HCT116 (cell line): ENCODE results near the gene AFDN. TPM values are rescaled to one million over a fixed set of nuclear protein-coding genes. Genes with fewer than 3 reads are reported as not detected.

ENCODE experiments used
- ATAC-seq: fragments of 200-7000 bp; cut with Tn5 transposase; 2 replicates; pipeline ENCODE4 v1.9.1; 2020; ENCODE audit warnings: mild to moderate bottlenecking, moderate library complexity
- BruUV-seq: library from RNA; stranded (reverse); fragments of 400-500 nt; replicated peaks from 2 replicates; lab custom pipeline; 2021; lab: Mats Ljungman, UMichigan
- CTCF ChIA-PET: fragments of 300-600 bp; sonication (Branson Sonifier 250); formaldehyde crosslinking; loops from one replicate; lab custom pipeline; 2021; ENCODE audit warnings: antibody characterized with exemption; lab: Charles Lee
- POLR2A ChIA-PET: fragments of 300-600, 350-600 bp; sonication (Branson Sonifier 250); formaldehyde crosslinking; loops from one replicate; lab custom pipeline; 2021; ENCODE audit warnings: antibody characterized with exemption; lab: Charles Lee
- RAD21 ChIA-PET, 2 experiments: fragments of 300-600 bp; sonication (Branson Sonifier 250); formaldehyde crosslinking; loops; one replicate each; lab custom pipeline; 2023; ENCODE audit warnings: low total read pairs in 2 of 2; ENCODE audit not compliant: uncharacterized antibody in 2 of 2, unreplicated experiment in 2 of 2, low non-redundant PET in 1 of 2; lab: Charles Lee
- DNase-seq: peaks from one replicate; pipeline ENCODE4 v3.0.0-alpha.2; 2010; ENCODE audit warnings: low read depth, low spot score
- H2AFZ ChIP-seq: fragments of 200-600 bp; shearing (Covaris generic), sonication (generic); 2 replicates; pipeline ENCODE4 v1.6.1; 2017; ENCODE audit warnings: low read depth, mixed run types, mixed read lengths, antibody characterized with exemption, low read length; ENCODE audit not compliant: poor library complexity, severe bottlenecking
- H3K27ac ChIP-seq: 2 replicates; pipeline ENCODE4 v1.5.1; 2012; ENCODE audit warnings: low read depth, low read length
- H3K27me3 ChIP-seq: fragments of 200-600 bp; sonication (generic); 2 replicates; pipeline ENCODE4 v1.6.1; 2016; ENCODE audit warnings: mixed run types, low read length, mixed read lengths; ENCODE audit not compliant: insufficient read depth
- H3K36me3 ChIP-seq, 2 experiments: fragments of 200-500 bp in 1 of 2; fragments of 200-600 bp in 1 of 2; sonication (Bioruptor generic) in 1 of 2; sonication (generic) in 1 of 2; 2 replicates each; pipeline versions ENCODE4 v1.5.1 to v1.6.1; 2014 to 2016; ENCODE audit warnings: low read length in 2 of 2, inconsistent platforms in 1 of 2, mixed read lengths in 1 of 2, mixed run types in 1 of 2; ENCODE audit not compliant: insufficient read depth in 2 of 2, control insufficient read depth in 1 of 2
- H3K4me1 ChIP-seq, 2 experiments: fragments of 200-600 bp in 1 of 2; sonication (generic) in 1 of 2; 2 replicates each; pipeline versions ENCODE4 v1.5.1 to v1.6.1; 2012 to 2017; ENCODE audit warnings: low read length in 2 of 2, inconsistent platforms in 1 of 2, mild to moderate bottlenecking in 1 of 2, mixed read lengths in 1 of 2, mixed run types in 1 of 2, moderate library complexity in 1 of 2; ENCODE audit not compliant: insufficient read depth in 2 of 2, control insufficient read depth in 1 of 2
- H3K4me2 ChIP-seq: fragments of 200-600 bp; sonication (generic); 2 replicates; pipeline ENCODE4 v1.6.1; 2017; ENCODE audit warnings: mixed run types, low read length, mixed read lengths
- H3K4me3 ChIP-seq, 2 experiments: fragments of 200-600 bp in 1 of 2; sonication (generic) in 1 of 2; replicated peaks in 1 of 2; 2 replicates each; pipeline ENCODE4 v1.5.1; 2011 to 2016; ENCODE audit warnings: low read length in 2 of 2, control low read depth in 1 of 2, low read depth in 1 of 2, mild to moderate bottlenecking in 1 of 2, mixed read lengths in 1 of 2, mixed run types in 1 of 2
- H3K79me2 ChIP-seq: fragments of 200-600 bp; sonication (generic); 2 replicates; pipeline ENCODE4 v1.6.1; 2017; ENCODE audit warnings: mild to moderate bottlenecking, mixed run types, low read length, moderate library complexity, mixed read lengths; ENCODE audit not compliant: insufficient read depth
- H3K9ac ChIP-seq: fragments of 200-600 bp; sonication (generic); 2 replicates; pipeline ENCODE4 v1.6.1; 2016; ENCODE audit warnings: low read length, mixed read lengths
- H3K9me2 ChIP-seq: fragments of 200-600 bp; sonication (generic), shearing (Covaris generic); 2 replicates; pipeline ENCODE4 v1.6.1; 2017; ENCODE audit warnings: mixed run types, mild to moderate bottlenecking, moderate library complexity; ENCODE audit not compliant: insufficient read depth
- H3K9me3 ChIP-seq, 2 experiments: fragments of 200-500 bp in 1 of 2; fragments of 200-600 bp in 1 of 2; sonication (Bioruptor generic) in 1 of 2; sonication (generic) in 1 of 2; 2 replicates each; pipeline ENCODE4 v1.6.1; 2014 to 2017; ENCODE audit warnings: low read length in 2 of 2, mixed read lengths in 2 of 2, inconsistent platforms in 1 of 2, low read depth in 1 of 2, mild to moderate bottlenecking in 1 of 2, mixed run types in 1 of 2, moderate library complexity in 1 of 2; ENCODE audit not compliant: control insufficient read depth in 1 of 2, insufficient read depth in 1 of 2
- H4K20me1 ChIP-seq: fragments of 200-600 bp; sonication (generic), shearing (Covaris generic); 2 replicates; pipeline ENCODE4 v1.6.1; 2017; ENCODE audit warnings: mixed run types, mild to moderate bottlenecking, moderate library complexity; ENCODE audit not compliant: insufficient read depth
- ATF3 ChIP-seq: IDR thresholded peaks from 2 replicates; pipeline ENCODE4 v1.6.1; 2012
- CEBPB ChIP-seq: IDR thresholded peaks from 2 replicates; pipeline ENCODE4 v1.6.1; 2012; ENCODE audit warnings: low read depth
- CTCF ChIP-seq, 3 experiments: fragments of 200-600 bp in 1 of 3; sonication (generic) in 1 of 3; IDR thresholded peaks in 2 of 3; conservative IDR thresholded peaks in 1 of 3; 2 replicates each; pipeline ENCODE4 v1.5.1; 2012 to 2017; ENCODE audit warnings: low read depth in 2 of 3, low read length in 2 of 3, antibody characterized with exemption in 1 of 3, borderline replicate concordance in 1 of 3, control low read depth in 1 of 3, mild to moderate bottlenecking in 1 of 3, mixed read lengths in 1 of 3, mixed run types in 1 of 3, moderate library complexity in 1 of 3; ENCODE audit not compliant: insufficient read depth in 1 of 3
- EGR1 ChIP-seq: IDR thresholded peaks from 2 replicates; pipeline ENCODE4 v1.6.1; 2012; ENCODE audit warnings: low read depth
- EZH2phosphoT487 ChIP-seq: fragments of 200-600 bp; IDR thresholded peaks from 2 replicates; pipeline ENCODE4 v1.6.1; 2018; ENCODE audit warnings: antibody characterized with exemption, borderline replicate concordance
- JUND ChIP-seq: IDR thresholded peaks from 2 replicates; pipeline ENCODE4 v1.6.1; 2012
- MAX ChIP-seq: IDR thresholded peaks from 2 replicates; pipeline ENCODE4 v1.6.1; 2012
- RAD21 ChIP-seq: IDR thresholded peaks from 2 replicates; pipeline ENCODE4 v1.6.1; 2012; ENCODE audit warnings: low read depth, mild to moderate bottlenecking
- SIN3A ChIP-seq: IDR thresholded peaks from 2 replicates; pipeline ENCODE4 v1.6.1; 2012; ENCODE audit warnings: low read depth
- SP1 ChIP-seq: IDR thresholded peaks from 2 replicates; pipeline ENCODE4 v1.6.1; 2012; ENCODE audit warnings: low read depth
- SRF ChIP-seq: IDR thresholded peaks from 2 replicates; pipeline ENCODE4 v1.6.1; 2012; ENCODE audit warnings: low read depth
- YY1 ChIP-seq: IDR thresholded peaks from 2 replicates; pipeline ENCODE4 v1.6.1; 2011; ENCODE audit warnings: low read length, low read depth, moderate library complexity, mild to moderate bottlenecking; ENCODE audit not compliant: insufficient replicate concordance; ENCODE audit errors: extremely low read depth
- ZNF274 ChIP-seq: fragments of 200-500 bp; sonication (Bioruptor generic); IDR thresholded peaks from 2 replicates; pipeline ENCODE4 v1.6.1; 2014; ENCODE audit warnings: mild to moderate bottlenecking, low read depth, low read length, inconsistent platforms
- intact Hi-C: fragments of 100-400 bp; cut with micrococcal nuclease; formaldehyde crosslinking; loops from 2 replicates; pipeline ENCODE4 v1.10.0; 2022
- total RNA-seq: library from RNA; stranded (reverse); gene quantifications from one replicate; pipeline ENCODE4 v1.2.1, GENCODE V29; 2021; ENCODE audit not compliant: unreplicated experiment
- TF ChIP-seq, protein P1 (sequence below): IDR thresholded peaks from 2 replicates; pipeline ENCODE4 v1.6.1; 2012; ENCODE audit warnings: low read depth

Gene AFDN
- total RNA-seq, 1 experiment from 2014 or later = 59.4 TPM

GRCh38 chr6:167835260-167835659 lies 8.5 kb downstream of the AFDN start:
- intact Hi-C loops = no loop called here
- no peak for DNase-seq
- Histone ChIP-seq H3K36me3 (no peaks in the 10 kb centered on the region), H3K27ac (no peak overlapping the region), H3K9me2 (no peaks in the 10 kb centered on the region), H3K9ac (no peak overlapping the region), H3K79me2 (peaks cover 100% of the 10 kb centered on the region), H2AFZ (no peak overlapping the region), H3K27me3 (no peaks in the 10 kb centered on the region), H4K20me1 (peaks cover 32% of the 10 kb centered on the region), H3K9me3 (no peaks in the 10 kb centered on the region), H3K4me1 (peaks cover 4 to 23% of the 10 kb centered on the region in 2 experiments), H3K4me2 (no peak overlapping the region), H3K4me3 (no peak overlapping the region)
- TF ChIP-seq SIN3A (no peak), SP1 (no peak), EGR1 (no peak), MAX (no peak), RAD21 (no peak), JUND (no peak), CEBPB (no peak), YY1 (no peak), ATF3 (no peak), EZH2phosphoT487 (no peak), ZNF274 (no peak), SRF (no peak), CTCF (IDR thresholded peaks at IDR 0.05 in 2 of 3, conservative IDR thresholded peaks at IDR 0.05 in 1 of 3; ENCODE audit: borderline replicate concordance in 1 of 3, insufficient read depth in 1 of 3, low read depth in 2 of 3, low read length in 2 of 3) (no peak)
- TF ChIP-seq, protein P1, sequence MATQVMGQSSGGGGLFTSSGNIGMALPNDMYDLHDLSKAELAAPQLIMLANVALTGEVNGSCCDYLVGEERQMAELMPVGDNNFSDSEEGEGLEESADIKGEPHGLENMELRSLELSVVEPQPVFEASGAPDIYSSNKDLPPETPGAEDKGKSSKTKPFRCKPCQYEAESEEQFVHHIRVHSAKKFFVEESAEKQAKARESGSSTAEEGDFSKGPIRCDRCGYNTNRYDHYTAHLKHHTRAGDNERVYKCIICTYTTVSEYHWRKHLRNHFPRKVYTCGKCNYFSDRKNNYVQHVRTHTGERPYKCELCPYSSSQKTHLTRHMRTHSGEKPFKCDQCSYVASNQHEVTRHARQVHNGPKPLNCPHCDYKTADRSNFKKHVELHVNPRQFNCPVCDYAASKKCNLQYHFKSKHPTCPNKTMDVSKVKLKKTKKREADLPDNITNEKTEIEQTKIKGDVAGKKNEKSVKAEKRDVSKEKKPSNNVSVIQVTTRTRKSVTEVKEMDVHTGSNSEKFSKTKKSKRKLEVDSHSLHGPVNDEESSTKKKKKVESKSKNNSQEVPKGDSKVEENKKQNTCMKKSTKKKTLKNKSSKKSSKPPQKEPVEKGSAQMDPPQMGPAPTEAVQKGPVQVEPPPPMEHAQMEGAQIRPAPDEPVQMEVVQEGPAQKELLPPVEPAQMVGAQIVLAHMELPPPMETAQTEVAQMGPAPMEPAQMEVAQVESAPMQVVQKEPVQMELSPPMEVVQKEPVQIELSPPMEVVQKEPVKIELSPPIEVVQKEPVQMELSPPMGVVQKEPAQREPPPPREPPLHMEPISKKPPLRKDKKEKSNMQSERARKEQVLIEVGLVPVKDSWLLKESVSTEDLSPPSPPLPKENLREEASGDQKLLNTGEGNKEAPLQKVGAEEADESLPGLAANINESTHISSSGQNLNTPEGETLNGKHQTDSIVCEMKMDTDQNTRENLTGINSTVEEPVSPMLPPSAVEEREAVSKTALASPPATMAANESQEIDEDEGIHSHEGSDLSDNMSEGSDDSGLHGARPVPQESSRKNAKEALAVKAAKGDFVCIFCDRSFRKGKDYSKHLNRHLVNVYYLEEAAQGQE = no peak
- POLR2A ChIA-PET = interaction anchor here (1.1 kb wide), 1 partner anchor 14 kb away, joined by 3 read pairs; no protein-coding TSS in a partner anchor
- ATAC-seq = no peak
- CTCF ChIA-PET = no interaction called here
- BruUV-seq = no TSS peak
- RAD21 ChIA-PET = no interaction called here
